Left ventricle myocardium inferior (tissue), 1 donor: Measurements from ENCODE around the gene KLHL3. TPM values are rescaled to one million over a fixed set of nuclear protein-coding genes. Genes with fewer than 3 reads are reported as not detected.
A peak's percentile ranks its signal among the peaks of the same experiment; 100 is the strongest.

Experiments
- DNase-seq: peaks from one replicate; pipeline ENCODE4 v3.0.0-alpha.2; 2020
- H3K27ac ChIP-seq: fragments of 200-600 bp; replicated peaks from 2 replicates; pipeline ENCODE4 v1.8.0; 2021
- H3K27me3 ChIP-seq: fragments of 200-600 bp; 2 replicates; pipeline ENCODE4 v1.8.0; 2021; ENCODE audit warnings: low read depth
- H3K36me3 ChIP-seq: fragments of 200-600 bp; 2 replicates; pipeline ENCODE4 v1.8.0; 2021
- H3K4me1 ChIP-seq: fragments of 200-600 bp; 2 replicates; pipeline ENCODE4 v1.8.0; 2021
- H3K4me3 ChIP-seq: fragments of 200-600 bp; 2 replicates; pipeline ENCODE4 v1.8.0; 2021; ENCODE audit warnings: mild to moderate bottlenecking, moderate library complexity
- H3K9me3 ChIP-seq: fragments of 200-600 bp; replicated peaks from 2 replicates; pipeline ENCODE4 v1.8.0; 2021
- CTCF ChIP-seq: fragments of 200-600 bp; IDR thresholded peaks from 2 replicates; pipeline ENCODE4 v1.8.0; 2021; ENCODE audit warnings: antibody characterized with exemption, mild to moderate bottlenecking, borderline replicate concordance
- intact Hi-C: fragments of 100-400 bp; cut with micrococcal nuclease; formaldehyde crosslinking; loops from one replicate; pipeline ENCODE4 v1.11.0; 2022
- total RNA-seq: library from RNA; stranded (reverse); fragmentation: NEBNext Ultra II Directional; extraction: Animal tissue kit (Norgen Biotek cat#: 25700); gene quantifications from one replicate; pipeline ENCODE4 v1.2.1, GENCODE V29; 2021
- donor health status: DM: no; HTN: yes; CAD: no; lungs with severe emphysema.

Gene KLHL3
- total RNA-seq, 1 donor from 2014 or later: 26.3 TPM

GRCh38 chr5:137657073-137657472 is 78.8 kb downstream of the KLHL3 start:
- Histone ChIP-seq H3K9me3 (no peaks in the 10 kb centered on the region), H3K36me3 (peaks cover 17% of the 10 kb centered on the region), H3K4me1 (peaks cover 12% of the 10 kb centered on the region), H3K27me3 (no peaks in the 10 kb centered on the region), H3K27ac (no peak overlapping the region), H3K4me3 (no peak overlapping the region)
- DNase-seq: no peak
- intact Hi-C loops: no loop called here
- no peak for TF ChIP-seq CTCF

- Histone ChIP-seq H3K4me3 (no peak overlapping the region), H3K27me3 (no peaks in the 10 kb centered on the region), H3K4me1 (peaks cover 14% of the 10 kb centered on the region), H3K9me3 (no peaks in the 10 kb centered on the region), H3K27ac (no peak overlapping the region), H3K36me3 (peaks cover 17% of the 10 kb centered on the region)
- no peak for TF ChIP-seq CTCF
- DNase-seq: no peak
- intact Hi-C loops: no loop called here
These were observed 79.3 kb downstream of the KLHL3 start for GRCh38 chr5:137656558-137656957.

GRCh38 chr5:137651022-137651421 is 84.9 kb downstream of the KLHL3 start:
- no peak for TF ChIP-seq CTCF
- Histone ChIP-seq H3K4me3 (no peak overlapping the region), H3K36me3 (peaks cover 25% of the 10 kb centered on the region), H3K9me3 (peaks cover 2% of the 10 kb centered on the region), H3K4me1 (peaks cover 49% of the 10 kb centered on the region), H3K27me3 (no peaks in the 10 kb centered on the region), H3K27ac (no peak overlapping the region)
- DNase-seq: no peak
- intact Hi-C loops: no loop called here

- H3K27me3 ChIP-seq: no peaks in the 10 kb centered on the region
- H3K27ac ChIP-seq: peak overlapping the region; percentile 74
- peaks cover 28% of the 10 kb centered on the region for H3K36me3 ChIP-seq
- DNase-seq: no peak
- peaks cover 49% of the 10 kb centered on the region for H3K4me1 ChIP-seq
- no peak for TF ChIP-seq CTCF
- intact Hi-C loops: no loop called here
- H3K4me3 ChIP-seq: no peak overlapping the region
- H3K9me3 ChIP-seq: peaks cover 13% of the 10 kb centered on the region
These were observed 86.5 kb downstream of the KLHL3 start for GRCh38 chr5:137649228-137649935.

- peaks cover 28% of the 10 kb centered on the region for H3K36me3 ChIP-seq
- intact Hi-C loops: no loop called here
- peak overlapping the region; percentile 74 for H3K27ac ChIP-seq
- H3K9me3 ChIP-seq: peaks cover 13% of the 10 kb centered on the region
- DNase-seq: no peak
- H3K4me1 ChIP-seq: peaks cover 49% of the 10 kb centered on the region
- TF ChIP-seq CTCF: no peak
- H3K4me3 ChIP-seq: no peak overlapping the region
- H3K27me3 ChIP-seq: no peaks in the 10 kb centered on the region
These were observed 87.5 kb downstream of the KLHL3 start for GRCh38 chr5:137648361-137648760.
